GM12891 (cell line): Measurements from ENCODE around the gene RGL3.
"Not testable (repeated sequence)": the region's sequence is repeated elsewhere in the genome, so short reads cannot be mapped to it uniquely, and the experiment has no call there.

Experiments
- POLR2A ChIP-seq: IDR thresholded peaks from 2 replicates; pipeline ENCODE4 v1.6.1; 2011; ENCODE audit warnings: low read depth, low read length, control low read depth
- POLR2AphosphoS5 ChIP-seq: IDR thresholded peaks from 2 replicates; pipeline ENCODE4 v1.6.1; 2011; ENCODE audit warnings: low read depth, low read length, control low read depth

DNA sequence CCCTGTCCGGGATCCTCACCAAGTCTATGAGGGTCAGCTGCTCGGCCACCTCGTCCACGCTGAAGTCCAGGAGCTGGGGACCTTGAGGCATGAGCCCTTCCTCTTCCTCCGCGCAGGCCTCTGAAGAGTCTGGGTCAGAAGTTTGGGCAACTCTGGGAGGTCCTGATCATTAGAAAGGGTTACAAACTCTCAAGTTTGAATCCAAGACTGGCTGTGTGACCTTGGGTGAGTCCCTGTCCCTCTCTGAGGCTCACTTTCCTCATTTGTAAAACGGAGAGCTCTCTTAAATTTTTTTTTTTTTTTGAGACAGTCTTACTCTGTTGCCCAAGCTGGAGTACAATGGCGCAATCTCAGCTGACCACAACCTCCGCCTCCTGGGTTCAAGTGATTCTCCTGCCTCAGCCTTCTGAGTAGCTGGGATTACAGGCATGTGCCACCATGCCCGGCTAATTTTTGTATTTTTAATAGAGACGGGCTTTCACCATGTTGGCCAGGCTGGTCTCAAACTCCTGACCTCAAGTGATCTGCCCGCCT lies 12.3 kb downstream of the RGL3 start:
- not testable (repeated sequence) for TF ChIP-seq POLR2AphosphoS5, POLR2A
